K562 (cell line): ENCODE measurements around the gene LRRTM3.

Experiments used
- CBFA2T3 ChIP-seq: fragments of 450-650 bp; IDR thresholded peaks from 2 replicates; pipeline ENCODE4 v1.6.1; 2017
- CTCF ChIP-seq, 3 experiments: IDR thresholded peaks in 2 of 3; conservative IDR thresholded peaks in 1 of 3; 2 replicates each; pipeline ENCODE4 v1.5.1; 2011 to 2012; ENCODE audit warnings: low read length in 3 of 3, mild to moderate bottlenecking in 3 of 3, control low read depth in 2 of 3, improper control_type of control experiment in 1 of 3, inconsistent platforms in 1 of 3, low read depth in 1 of 3, mixed read lengths in 1 of 3, moderate library complexity in 1 of 3; ENCODE audit not compliant: insufficient read depth in 2 of 3
- EP300 ChIP-seq: IDR thresholded peaks from 2 replicates; pipeline ENCODE4 v1.6.1; 2012; ENCODE audit warnings: low read length, improper control_type of control experiment
- KAT7 ChIP-seq: sonication (generic); formaldehyde crosslinking; IDR thresholded peaks from 2 replicates; pipeline ENCODE4 v1.8.0; 2022; ENCODE audit warnings: missing genetic modification reagents, mild to moderate bottlenecking, borderline replicate concordance
- L3MBTL2 ChIP-seq: fragments of 450-650 bp; IDR thresholded peaks from 2 replicates; pipeline ENCODE4 v1.6.1; 2016; ENCODE audit warnings: mild to moderate bottlenecking, moderate library complexity
- LARP7 ChIP-seq: fragments of 450-650 bp; IDR thresholded peaks from 2 replicates; pipeline ENCODE4 v1.6.1; 2016
- SIN3A ChIP-seq, 2 experiments: fragments of 150-350 bp in 1 of 2; IDR thresholded peaks; 2 replicates each; pipeline ENCODE4 v1.6.1; 2011 to 2016; ENCODE audit warnings: borderline replicate concordance in 2 of 2, low read depth in 2 of 2, low read length in 2 of 2, mild to moderate bottlenecking in 2 of 2, moderate library complexity in 2 of 2; ENCODE audit not compliant: control insufficient read depth in 1 of 2
- U2AF2 ChIP-seq: fragments of 200-400 bp; formaldehyde crosslinking; optimal IDR thresholded peaks from 2 replicates; pipeline ENCODE3; 2017; ENCODE audit warnings: low read depth, mild to moderate bottlenecking, low read length
- UBTF ChIP-seq, 2 experiments: IDR thresholded peaks; 2 replicates each; pipeline ENCODE4 v1.6.1; 2012; ENCODE audit warnings: improper control_type of control experiment in 2 of 2, low read depth in 2 of 2, low read length in 2 of 2, borderline replicate concordance in 1 of 2
- ZNF274 ChIP-seq: IDR thresholded peaks from 2 replicates; pipeline ENCODE4 v1.6.1; 2011; ENCODE audit warnings: low read depth, mild to moderate bottlenecking, low read length, moderate library complexity, borderline replicate concordance
- ZNF41 ChIP-seq: fragments of 250-450 bp; sonication (Bioruptor Pico); conservative IDR thresholded peaks from 2 replicates; pipeline ENCODE4 v1.4.0; 2020; ENCODE audit warnings: mild to moderate bottlenecking
- TF ChIP-seq, protein P1 (sequence below): fragments of 450-650 bp; conservative IDR thresholded peaks from 2 replicates; pipeline ENCODE4 v1.6.1; 2016; ENCODE audit warnings: missing genetic modification characterization, low read depth, mild to moderate bottlenecking, missing compliant biosample characterization, moderate library complexity
- TF ChIP-seq, protein P2 (sequence below), 2 experiments: fragments of 450-650 bp; IDR thresholded peaks; 2 replicates each; pipeline ENCODE4 v1.6.1; 2018; ENCODE audit warnings: mild to moderate bottlenecking in 2 of 2, low read depth in 1 of 2; ENCODE audit not compliant: partially characterized antibody in 2 of 2

GRCh38 chr10:67045404-67045803 lies 119.6 kb downstream of the LRRTM3 start:
- no peak for TF ChIP-seq L3MBTL2
- TF ChIP-seq, protein P1, sequence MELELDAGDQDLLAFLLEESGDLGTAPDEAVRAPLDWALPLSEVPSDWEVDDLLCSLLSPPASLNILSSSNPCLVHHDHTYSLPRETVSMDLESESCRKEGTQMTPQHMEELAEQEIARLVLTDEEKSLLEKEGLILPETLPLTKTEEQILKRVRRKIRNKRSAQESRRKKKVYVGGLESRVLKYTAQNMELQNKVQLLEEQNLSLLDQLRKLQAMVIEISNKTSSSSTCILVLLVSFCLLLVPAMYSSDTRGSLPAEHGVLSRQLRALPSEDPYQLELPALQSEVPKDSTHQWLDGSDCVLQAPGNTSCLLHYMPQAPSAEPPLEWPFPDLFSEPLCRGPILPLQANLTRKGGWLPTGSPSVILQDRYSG (tag), result no peak
- TF ChIP-seq EP300, result no peak
- TF ChIP-seq, protein P2, sequence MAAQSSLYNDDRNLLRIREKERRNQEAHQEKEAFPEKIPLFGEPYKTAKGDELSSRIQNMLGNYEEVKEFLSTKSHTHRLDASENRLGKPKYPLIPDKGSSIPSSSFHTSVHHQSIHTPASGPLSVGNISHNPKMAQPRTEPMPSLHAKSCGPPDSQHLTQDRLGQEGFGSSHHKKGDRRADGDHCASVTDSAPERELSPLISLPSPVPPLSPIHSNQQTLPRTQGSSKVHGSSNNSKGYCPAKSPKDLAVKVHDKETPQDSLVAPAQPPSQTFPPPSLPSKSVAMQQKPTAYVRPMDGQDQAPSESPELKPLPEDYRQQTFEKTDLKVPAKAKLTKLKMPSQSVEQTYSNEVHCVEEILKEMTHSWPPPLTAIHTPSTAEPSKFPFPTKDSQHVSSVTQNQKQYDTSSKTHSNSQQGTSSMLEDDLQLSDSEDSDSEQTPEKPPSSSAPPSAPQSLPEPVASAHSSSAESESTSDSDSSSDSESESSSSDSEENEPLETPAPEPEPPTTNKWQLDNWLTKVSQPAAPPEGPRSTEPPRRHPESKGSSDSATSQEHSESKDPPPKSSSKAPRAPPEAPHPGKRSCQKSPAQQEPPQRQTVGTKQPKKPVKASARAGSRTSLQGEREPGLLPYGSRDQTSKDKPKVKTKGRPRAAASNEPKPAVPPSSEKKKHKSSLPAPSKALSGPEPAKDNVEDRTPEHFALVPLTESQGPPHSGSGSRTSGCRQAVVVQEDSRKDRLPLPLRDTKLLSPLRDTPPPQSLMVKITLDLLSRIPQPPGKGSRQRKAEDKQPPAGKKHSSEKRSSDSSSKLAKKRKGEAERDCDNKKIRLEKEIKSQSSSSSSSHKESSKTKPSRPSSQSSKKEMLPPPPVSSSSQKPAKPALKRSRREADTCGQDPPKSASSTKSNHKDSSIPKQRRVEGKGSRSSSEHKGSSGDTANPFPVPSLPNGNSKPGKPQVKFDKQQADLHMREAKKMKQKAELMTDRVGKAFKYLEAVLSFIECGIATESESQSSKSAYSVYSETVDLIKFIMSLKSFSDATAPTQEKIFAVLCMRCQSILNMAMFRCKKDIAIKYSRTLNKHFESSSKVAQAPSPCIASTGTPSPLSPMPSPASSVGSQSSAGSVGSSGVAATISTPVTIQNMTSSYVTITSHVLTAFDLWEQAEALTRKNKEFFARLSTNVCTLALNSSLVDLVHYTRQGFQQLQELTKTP (IDR thresholded peaks at IDR 0.05; ENCODE audit: low read depth in 1 of 2, partially characterized antibody in 2 of 2), result no peak
- no peak for TF ChIP-seq CTCF (IDR thresholded peaks at IDR 0.05 in 2 of 3, conservative IDR thresholded peaks at IDR 0.05 in 1 of 3; ENCODE audit: insufficient read depth in 2 of 3, low read depth in 1 of 3, low read length in 3 of 3)
- TF ChIP-seq ZNF41, result no peak
- TF ChIP-seq UBTF (IDR thresholded peaks at IDR 0.05; ENCODE audit: borderline replicate concordance in 1 of 2, low read depth in 2 of 2, low read length in 2 of 2), result no peak
- no peak for TF ChIP-seq U2AF2
- TF ChIP-seq ZNF274, result no peak
- TF ChIP-seq SIN3A (IDR thresholded peaks at IDR 0.05; ENCODE audit: borderline replicate concordance in 2 of 2, control insufficient read depth in 1 of 2, low read depth in 2 of 2, low read length in 2 of 2), result no peak
- TF ChIP-seq CBFA2T3, result no peak
- TF ChIP-seq KAT7 (CRISPR knock-in tag), result no peak
- no peak for TF ChIP-seq LARP7
